ENCODE data around the gene EVPLL.

- TF ChIP-seq CTCF (IDR thresholded peaks at IDR 0.05 in 4 of 5, conservative IDR thresholded peaks at IDR 0.05 in 1 of 5) (no peak), POLR2A (IDR thresholded peaks at IDR 0.05) (peak in 1 of 2 donors; percentile 6)
Measured at GRCh38 chr17:18356624-18357023, 21.0 kb upstream of the EVPLL start.

All from gastrocnemius medialis (tissue), 4 donors.